Measurements from ENCODE around the gene SLAIN1.

- no peak for TF ChIP-seq POLR2A (IDR thresholded peaks at IDR 0.05; ENCODE audit: low read length)
- no peak for TF ChIP-seq GATA1 (IDR thresholded peaks at IDR 0.05; ENCODE audit: low read depth, low read length)
These were observed 34.8 kb downstream of the SLAIN1 start for GRCh38 chr13:77732287-77732686.

All from erythroblast (primary cell).